ENCODE measurements around the gene UTP25.

GRCh38 chr1:209890641-209891330, 63.0 kb downstream of the UTP25 start:
- no peak for TF ChIP-seq CTCF (IDR thresholded peaks at IDR 0.05)
- no peak for TF ChIP-seq POLR2A (IDR thresholded peaks at IDR 0.05)
